Measurements from ENCODE around the gene RAI1. TPM values are rescaled to one million over a fixed set of nuclear protein-coding genes. Genes with fewer than 3 reads are reported as not detected.
A peak's percentile ranks its signal among the peaks of the same experiment; 100 is the strongest.

The RAI1 gene
- total and polyA plus RNA-seq, 4 experiments from 2014 or later = 0.35 to 19.5 (median 9.7) TPM

- peak overlapping the region in 2 of 8 donors; percentile 7 to 31 for H3K4me3 Mint-ChIP-seq
Measured at GRCh38 chr17:17742688-17743390, 61.6 kb downstream of the RAI1 start.

GRCh38 chr17:17743391-17744112, 62.3 kb downstream of the RAI1 start:
- POLR2A ChIA-PET (ENCODE audit: partially characterized antibody) = no interaction called here
- Mint-ChIP-seq H3K27me3 (no peaks in the 10 kb centered on the region), H3K9me3 (no peaks in the 10 kb centered on the region), H3K36me3 (no peaks in the 10 kb centered on the region), H3K4me3 (no peak overlapping the region), H3K4me1 (peaks cover 10 to 31% (median 18%) of the 10 kb centered on the region in 4 donors), H3K27ac (peak overlapping the region in 3 of 7 donors; percentile 12 to 68 (median 54))
- Histone ChIP-seq H3K4me3 (ENCODE audit: low read length in 2 of 2) (no peak overlapping the region), H3K27ac (ENCODE audit: low read depth, low read length) (no peak overlapping the region), H3K36me3 (ENCODE audit: insufficient read depth, low read length) (no peaks in the 10 kb centered on the region), H3K4me1 (ENCODE audit: insufficient read depth, low read length) (peaks cover 9% of the 10 kb centered on the region), H3K27me3 (ENCODE audit: insufficient read depth, low read length) (no peaks in the 10 kb centered on the region), H3K9me3 (ENCODE audit: control insufficient read depth in 1 of 2, low read length in 2 of 2) (no peaks in the 10 kb centered on the region)
- intact Hi-C loops (cut with micrococcal nuclease) = no loop called here
- CTCF ChIA-PET (ENCODE audit: partially characterized antibody) = no interaction called here
- DNase-seq = no peak

More at GRCh38 chr17:17742688-17743390, 61.6 kb downstream of the RAI1 start:
- no peak overlapping the region for H3K4me3 ChIP-seq (ENCODE audit: low read length in 2 of 2)
- Mint-ChIP-seq H3K36me3 (no peaks in the 10 kb centered on the region), H3K9me3 (no peaks in the 10 kb centered on the region), H3K27ac (peak overlapping the region in 1 of 7 donors; percentile 10), H3K27me3 (no peaks in the 10 kb centered on the region), H3K4me1 (peaks cover 6 to 23% (median 13%) of the 10 kb centered on the region in 4 donors)
- DNase-seq = no peak
- no peaks in the 10 kb centered on the region for H3K27me3 ChIP-seq (ENCODE audit: insufficient read depth, low read length)
- intact Hi-C loops (cut with micrococcal nuclease) = no loop called here
- H3K27ac ChIP-seq (ENCODE audit: low read depth, low read length) = no peak overlapping the region
- H3K36me3 ChIP-seq (ENCODE audit: insufficient read depth, low read length) = no peaks in the 10 kb centered on the region
- POLR2A ChIA-PET (ENCODE audit: partially characterized antibody) = no interaction called here
- no peaks in the 10 kb centered on the region for H3K9me3 ChIP-seq (ENCODE audit: control insufficient read depth in 1 of 2, low read length in 2 of 2)
- CTCF ChIA-PET (ENCODE audit: partially characterized antibody) = no interaction called here
- H3K4me1 ChIP-seq (ENCODE audit: insufficient read depth, low read length) = peaks cover 9% of the 10 kb centered on the region

GRCh38 chr17:17744116-17744515, 62.9 kb downstream of the RAI1 start:
- POLR2A ChIA-PET (ENCODE audit: partially characterized antibody) = no interaction called here
- Histone ChIP-seq H3K27ac (ENCODE audit: low read depth, low read length) (no peak overlapping the region), H3K9me3 (ENCODE audit: control insufficient read depth in 1 of 2, low read length in 2 of 2) (no peaks in the 10 kb centered on the region), H3K36me3 (ENCODE audit: insufficient read depth, low read length) (no peaks in the 10 kb centered on the region), H3K27me3 (ENCODE audit: insufficient read depth, low read length) (no peaks in the 10 kb centered on the region), H3K4me1 (ENCODE audit: insufficient read depth, low read length) (peaks cover 13% of the 10 kb centered on the region), H3K4me3 (ENCODE audit: low read length in 2 of 2) (no peak overlapping the region)
- no peak for DNase-seq
- intact Hi-C loops (cut with micrococcal nuclease) = no loop called here
- H3K27me3 Mint-ChIP-seq = no peaks in the 10 kb centered on the region
- peak overlapping the region in 1 of 7 donors; percentile 68 for H3K27ac Mint-ChIP-seq
- no peaks in the 10 kb centered on the region for H3K36me3 Mint-ChIP-seq
- H3K9me3 Mint-ChIP-seq = no peaks in the 10 kb centered on the region
- CTCF ChIA-PET (ENCODE audit: partially characterized antibody) = no interaction called here
- peaks cover 9 to 32% (median 22%) of the 10 kb centered on the region in 4 donors for H3K4me1 Mint-ChIP-seq
- H3K4me3 Mint-ChIP-seq = no peak overlapping the region

- H3K27me3 Mint-ChIP-seq = no peaks in the 10 kb centered on the region
- peaks cover 15 to 43% (median 30%) of the 10 kb centered on the region in 4 donors for H3K4me1 Mint-ChIP-seq
- ChIA-PET CTCF (ENCODE audit: partially characterized antibody) (interaction anchor here (1.2 kb wide), 1 partner anchor 50 kb away, joined by 3 read pairs; no protein-coding TSS in a partner anchor), POLR2A (ENCODE audit: partially characterized antibody) (interaction anchor here (1.1 kb wide), 1 partner anchor 16 kb away, joined by 3 read pairs; no protein-coding TSS in a partner anchor)
- Histone ChIP-seq H3K4me1 (ENCODE audit: insufficient read depth, low read length) (peaks cover 20% of the 10 kb centered on the region), H3K27ac (ENCODE audit: low read depth, low read length) (no peak overlapping the region), H3K27me3 (ENCODE audit: insufficient read depth, low read length) (no peaks in the 10 kb centered on the region), H3K4me3 (ENCODE audit: low read length in 2 of 2) (no peak overlapping the region), H3K36me3 (ENCODE audit: insufficient read depth, low read length) (no peaks in the 10 kb centered on the region), H3K9me3 (ENCODE audit: control insufficient read depth in 1 of 2, low read length in 2 of 2) (no peaks in the 10 kb centered on the region)
- no peak for DNase-seq
- peak overlapping the region in 1 of 7 donors; percentile 53 for H3K27ac Mint-ChIP-seq
- no peak overlapping the region for H3K4me3 Mint-ChIP-seq
- no peaks in the 10 kb centered on the region for H3K9me3 Mint-ChIP-seq
- H3K36me3 Mint-ChIP-seq = no peaks in the 10 kb centered on the region
- intact Hi-C loops (cut with micrococcal nuclease) = no loop called here
Measured at GRCh38 chr17:17745476-17746455, 64.5 kb downstream of the RAI1 start.

- H3K27ac ChIP-seq (ENCODE audit: low read depth, low read length) = no peak overlapping the region
- H3K36me3 Mint-ChIP-seq = no peaks in the 10 kb centered on the region
- H3K27me3 Mint-ChIP-seq = no peaks in the 10 kb centered on the region
- H3K4me1 ChIP-seq (ENCODE audit: insufficient read depth, low read length) = peaks cover 40% of the 10 kb centered on the region
- H3K9me3 ChIP-seq (ENCODE audit: control insufficient read depth in 1 of 2, low read length in 2 of 2) = no peaks in the 10 kb centered on the region
- DNase-seq = no peak
- H3K4me1 Mint-ChIP-seq = peaks cover 25 to 55% (median 42%) of the 10 kb centered on the region in 4 donors
- peak overlapping the region in 6 of 7 donors; percentile 53 to 85 (median 64) for H3K27ac Mint-ChIP-seq
- no peaks in the 10 kb centered on the region for H3K9me3 Mint-ChIP-seq
- no peaks in the 10 kb centered on the region for H3K36me3 ChIP-seq (ENCODE audit: insufficient read depth, low read length)
- CTCF ChIA-PET (ENCODE audit: partially characterized antibody) = no interaction called here
- POLR2A ChIA-PET (ENCODE audit: partially characterized antibody) = no interaction called here
- H3K27me3 ChIP-seq (ENCODE audit: insufficient read depth, low read length) = no peaks in the 10 kb centered on the region
- intact Hi-C loops (cut with micrococcal nuclease) = no loop called here
- H3K4me3 Mint-ChIP-seq = no peak overlapping the region
- no peak overlapping the region for H3K4me3 ChIP-seq (ENCODE audit: low read length in 2 of 2)
Measured at GRCh38 chr17:17748179-17748578, 66.9 kb downstream of the RAI1 start.

GRCh38 chr17:17748604-17749003, 67.3 kb downstream of the RAI1 start:
- no peak overlapping the region for H3K27ac ChIP-seq (ENCODE audit: low read depth, low read length)
- Mint-ChIP-seq H3K9me3 (no peaks in the 10 kb centered on the region), H3K27me3 (no peaks in the 10 kb centered on the region), H3K36me3 (no peaks in the 10 kb centered on the region), H3K4me1 (peaks cover 27 to 60% (median 45%) of the 10 kb centered on the region in 4 donors), H3K4me3 (no peak overlapping the region), H3K27ac (peak overlapping the region in 6 of 7 donors; percentile 12 to 85 (median 54))
- H3K4me1 ChIP-seq (ENCODE audit: insufficient read depth, low read length) = peaks cover 44% of the 10 kb centered on the region
- DNase-seq = no peak
- CTCF ChIA-PET (ENCODE audit: partially characterized antibody) = no interaction called here
- H3K36me3 ChIP-seq (ENCODE audit: insufficient read depth, low read length) = no peaks in the 10 kb centered on the region
- no peaks in the 10 kb centered on the region for H3K9me3 ChIP-seq (ENCODE audit: control insufficient read depth in 1 of 2, low read length in 2 of 2)
- intact Hi-C loops (cut with micrococcal nuclease) = no loop called here
- H3K4me3 ChIP-seq (ENCODE audit: low read length in 2 of 2) = no peak overlapping the region
- POLR2A ChIA-PET (ENCODE audit: partially characterized antibody) = no interaction called here
- no peaks in the 10 kb centered on the region for H3K27me3 ChIP-seq (ENCODE audit: insufficient read depth, low read length)
